ENCODE results near the gene GNB1L. TPM values are rescaled to one million over a fixed set of nuclear protein-coding genes. Genes with fewer than 3 reads are reported as not detected.
A peak's percentile ranks its signal among the peaks of the same experiment; 100 is the strongest.

The GNB1L gene
- total RNA-seq, 1 experiment from 2014 or later = 18.0 TPM

GRCh38 chr22:19903031-19903430, 48.4 kb upstream of the GNB1L start:
- H3K27ac Mint-ChIP-seq = no peak overlapping the region
- peaks cover 11% of the 10 kb centered on the region for H3K4me1 Mint-ChIP-seq
- DNase-seq (ENCODE audit: low spot score) (no peak), ATAC-seq (peak; percentile 60)
- H3K4me3 Mint-ChIP-seq = no peak overlapping the region
- no peaks in the 10 kb centered on the region for H3K36me3 Mint-ChIP-seq
- ChIA-PET CTCF (interaction anchor here (0.9 to 6.3 kb wide), 13 partner anchors 10 to 223 kb away, joined by 3 to 56 read pairs (median 4); no protein-coding TSS in a partner anchor), POLR2A (no interaction called here)
- no peak for TF ChIP-seq ZNF671 (CRISPR knock-in tag; IDR thresholded peaks at IDR 0.05)
- TF ChIP-seq JUN (CRISPR knock-in tag; IDR thresholded peaks at IDR 0.05) = no peak
- 0 out of 2 replicates have a peak, but pooled peaks have one; percentile 22 for TF ChIP-seq E2F1 (CRISPR knock-in tag; IDR thresholded peaks at IDR 0.05)
- TF ChIP-seq NR3C1 (CRISPR knock-in tag; conservative IDR thresholded peaks at IDR 0.05; ENCODE audit: low read depth) = no peak
- TF ChIP-seq ZSCAN18 (CRISPR knock-in tag; IDR thresholded peaks at IDR 0.05) = no peak
- TF ChIP-seq ZNF281 (CRISPR knock-in tag; IDR thresholded peaks at IDR 0.05) = 0 out of 2 replicates have a peak, but pooled peaks have one; percentile 37
- H3K9me3 Mint-ChIP-seq = no peaks in the 10 kb centered on the region
- H3K27me3 Mint-ChIP-seq (ENCODE audit: low read depth) = no peaks in the 10 kb centered on the region; the same call in 1 of the 2 replicates

GRCh38 chr22:19902245-19902715, 47.6 kb upstream of the GNB1L start:
- H3K36me3 Mint-ChIP-seq = no peaks in the 10 kb centered on the region
- TF ChIP-seq SMAD4 (CRISPR knock-in tag; IDR thresholded peaks at IDR 0.05) (no peak), ZNF396 (CRISPR knock-in tag; IDR thresholded peaks at IDR 0.05; ENCODE audit: borderline replicate concordance) (no peak), E2F4 (CRISPR knock-in tag; IDR thresholded peaks at IDR 0.05; ENCODE audit: borderline replicate concordance, low read depth) (no peak), ZNF232 (CRISPR knock-in tag; IDR thresholded peaks at IDR 0.05) (no peak), HMGA2 (CRISPR knock-in tag; IDR thresholded peaks at IDR 0.05) (no peak), CREM (CRISPR knock-in tag; IDR thresholded peaks at IDR 0.05) (no peak), KAT7 (CRISPR knock-in tag; IDR thresholded peaks at IDR 0.05; ENCODE audit: borderline replicate concordance) (no peak), ZSCAN18 (CRISPR knock-in tag; IDR thresholded peaks at IDR 0.05) (no peak)
- no peaks in the 10 kb centered on the region for H3K9me3 Mint-ChIP-seq
- CTCF ChIA-PET = interaction anchor here (0.9 to 6.3 kb wide), 8 partner anchors 10 to 178 kb away, joined by 3 to 56 read pairs (median 5); no protein-coding TSS in a partner anchor
- peaks cover 11% of the 10 kb centered on the region for H3K4me1 Mint-ChIP-seq
- H3K27ac Mint-ChIP-seq = no peak overlapping the region
- DNase-seq (ENCODE audit: low spot score) (no peak), ATAC-seq (no peak)
- H3K27me3 Mint-ChIP-seq (ENCODE audit: low read depth) = no peaks in the 10 kb centered on the region; the same call in 1 of the 2 replicates
- no peak overlapping the region for H3K4me3 Mint-ChIP-seq
- POLR2A ChIA-PET = no interaction called here

Measured in WTC11 (cell line).